ENCODE data around the gene DCAF4. TPM values are rescaled to one million over a fixed set of nuclear protein-coding genes. Genes with fewer than 3 reads are reported as not detected.

DCAF4 gene
- polyA plus RNA-seq, 1 donor from 2014 or later = 16.5 TPM

GRCh38 chr14:72978856-72979255 is 52.6 kb downstream of the DCAF4 start:
- no peak for TF ChIP-seq POLR2AphosphoS5 (IDR thresholded peaks at IDR 0.05)
- no peak for TF ChIP-seq EP300 (conservative IDR thresholded peaks at IDR 0.05; ENCODE audit: poor library complexity, severe bottlenecking)
- TF ChIP-seq MXI1 (conservative IDR thresholded peaks at IDR 0.05; ENCODE audit: poor library complexity, severe bottlenecking) = no peak
- TF ChIP-seq REST (IDR thresholded peaks at IDR 0.05; ENCODE audit: borderline replicate concordance) = no peak
- TF ChIP-seq EZH2 (IDR thresholded peaks at IDR 0.05; ENCODE audit: borderline replicate concordance, insufficient read depth, low read length, poor library complexity, severe bottlenecking) = no peak
- no peak for TF ChIP-seq RAD21 (conservative IDR thresholded peaks at IDR 0.05)
- no peak for TF ChIP-seq SMC3 (conservative IDR thresholded peaks at IDR 0.05; ENCODE audit: poor library complexity)
- TF ChIP-seq CTCF (IDR thresholded peaks at IDR 0.05; ENCODE audit: poor library complexity, severe bottlenecking) = no peak
- TF ChIP-seq TAF1 (IDR thresholded peaks at IDR 0.05; ENCODE audit: low read depth) = no peak
- Histone ChIP-seq H4K20me1 (ENCODE audit: insufficient read depth) (no peaks in the 10 kb centered on the region), H3K9ac (ENCODE audit: low read length) (no peak overlapping the region), H3K36me3 (ENCODE audit: insufficient read depth, low read length) (peaks cover 14% of the 10 kb centered on the region), H3F3A (ENCODE audit: insufficient read depth, low read length, poor library complexity, severe bottlenecking) (no peaks in the 10 kb centered on the region), H3K27me3 (ENCODE audit: insufficient read depth, low read depth, low read length) (no peaks in the 10 kb centered on the region), H3K9me2 (ENCODE audit: insufficient read depth, low read length) (no peaks in the 10 kb centered on the region), H3K79me2 (replicated peaks; ENCODE audit: insufficient read depth, low read length) (no peaks in the 10 kb centered on the region), H3K27ac (ENCODE audit: low read length) (no peak overlapping the region), H3K4me3 (ENCODE audit: low read length) (no peak overlapping the region), H3K4me2 (ENCODE audit: low read length) (no peak overlapping the region), H2AFZ (ENCODE audit: low read depth, low read length) (no peak overlapping the region), H3K9me3 (ENCODE audit: low read length) (no peaks in the 10 kb centered on the region)

GRCh38 chr14:72980863-72981262 is 54.6 kb downstream of the DCAF4 start:
- Histone ChIP-seq H3K4me3 (ENCODE audit: low read length) (no peak overlapping the region), H3K27me3 (ENCODE audit: insufficient read depth, low read depth, low read length) (no peaks in the 10 kb centered on the region), H3K9me2 (ENCODE audit: insufficient read depth, low read length) (no peaks in the 10 kb centered on the region), H3F3A (ENCODE audit: insufficient read depth, low read length, poor library complexity, severe bottlenecking) (no peaks in the 10 kb centered on the region), H3K9ac (ENCODE audit: low read length) (no peak overlapping the region), H4K20me1 (ENCODE audit: insufficient read depth) (no peaks in the 10 kb centered on the region), H3K36me3 (ENCODE audit: insufficient read depth, low read length) (no peaks in the 10 kb centered on the region), H3K79me2 (replicated peaks; ENCODE audit: insufficient read depth, low read length) (no peaks in the 10 kb centered on the region), H3K4me2 (ENCODE audit: low read length) (no peak overlapping the region), H3K9me3 (ENCODE audit: low read length) (no peaks in the 10 kb centered on the region), H2AFZ (ENCODE audit: low read depth, low read length) (no peak overlapping the region), H3K27ac (ENCODE audit: low read length) (no peak overlapping the region)
- no peak for TF ChIP-seq EZH2 (IDR thresholded peaks at IDR 0.05; ENCODE audit: borderline replicate concordance, insufficient read depth, low read length, poor library complexity, severe bottlenecking)
- TF ChIP-seq POLR2AphosphoS5 (IDR thresholded peaks at IDR 0.05) = no peak
- no peak for TF ChIP-seq MXI1 (conservative IDR thresholded peaks at IDR 0.05; ENCODE audit: poor library complexity, severe bottlenecking)
- no peak for TF ChIP-seq RAD21 (conservative IDR thresholded peaks at IDR 0.05)
- no peak for TF ChIP-seq CTCF (IDR thresholded peaks at IDR 0.05; ENCODE audit: poor library complexity, severe bottlenecking)
- no peak for TF ChIP-seq TAF1 (IDR thresholded peaks at IDR 0.05; ENCODE audit: low read depth)
- no peak for TF ChIP-seq EP300 (conservative IDR thresholded peaks at IDR 0.05; ENCODE audit: poor library complexity, severe bottlenecking)
- TF ChIP-seq REST (IDR thresholded peaks at IDR 0.05; ENCODE audit: borderline replicate concordance) = no peak
- TF ChIP-seq SMC3 (conservative IDR thresholded peaks at IDR 0.05; ENCODE audit: poor library complexity) = no peak

Data from neural cell (in vitro differentiated cells).